ENCODE data around the gene RHOF.

The RHOF gene

DNA sequence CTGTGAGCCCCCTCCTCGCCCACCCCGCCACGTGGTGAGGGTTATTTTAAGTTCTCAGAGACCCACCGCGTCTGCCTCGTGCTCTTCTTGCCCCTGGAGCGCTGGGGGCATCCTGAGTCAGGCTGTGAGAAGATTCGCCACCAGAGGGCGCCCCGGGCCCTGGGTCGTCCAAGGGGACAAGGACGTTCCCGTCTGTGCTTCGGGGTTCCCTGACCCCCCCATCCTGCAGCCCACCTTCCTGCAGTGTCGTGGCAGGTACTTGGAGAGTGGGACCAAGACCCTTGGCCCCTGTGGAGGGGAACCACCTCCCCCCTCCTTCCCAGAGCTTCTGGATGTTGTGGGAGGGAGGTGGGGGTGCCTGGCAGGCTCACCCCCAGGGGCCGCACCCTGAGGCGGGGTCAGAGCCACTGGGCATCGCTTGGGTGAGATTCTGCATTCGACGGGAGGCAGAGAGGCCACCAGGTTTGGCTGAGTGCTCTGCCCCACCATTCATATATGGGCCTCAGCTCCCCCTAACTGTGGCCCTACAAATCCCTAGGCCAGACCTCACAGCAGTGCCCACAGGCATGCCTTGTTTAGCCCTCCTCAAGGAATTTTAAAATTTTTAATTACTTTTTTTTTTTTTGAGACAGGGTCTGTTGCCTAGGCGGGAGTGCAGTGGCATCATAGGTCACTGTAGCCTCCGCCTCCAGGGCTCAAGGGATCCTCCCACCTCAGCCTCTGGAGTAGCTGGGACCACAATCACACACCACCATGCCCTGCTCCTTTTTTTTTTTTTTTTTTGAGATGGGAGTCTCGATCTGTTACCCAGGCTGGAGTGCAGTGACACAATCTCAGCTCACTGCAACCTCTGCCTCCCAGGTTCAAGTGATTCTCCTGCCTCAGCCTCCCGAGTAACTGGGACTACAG lies 17.0 kb downstream of the RHOF start:
- Histone ChIP-seq H3K9me3 (ENCODE audit: low read length) (no peaks in the 10 kb centered on the region), H3K79me2 (ENCODE audit: insufficient read depth, low read length) (no peaks in the 10 kb centered on the region), H3K36me3 (ENCODE audit: insufficient read depth, low read length) (peaks cover 21% of the 10 kb centered on the region; the same call in 1 of the 2 replicates), H3K4me3 (ENCODE audit: low read depth, low read length, poor library complexity, severe bottlenecking) (no peak overlapping the region), H3K27ac (ENCODE audit: low read depth, low read length, poor library complexity, severe bottlenecking) (peak overlapping the region; percentile 12), H3K4me2 (ENCODE audit: low read length) (peak overlapping the region; percentile 35; the same call in 1 of the 2 replicates), H3K27me3 (ENCODE audit: insufficient read depth, low read length) (no peaks in the 10 kb centered on the region), H3K9me2 (ENCODE audit: low read depth, low read length) (no peaks in the 10 kb centered on the region), H3K9ac (ENCODE audit: low read length) (peak overlapping the region; percentile 42; the same call in 1 of the 2 replicates), H3K4me1 (ENCODE audit: insufficient read depth, low read length, severe bottlenecking) (peaks cover 23% of the 10 kb centered on the region), H4K20me1 (ENCODE audit: insufficient read depth, low read length) (no peaks in the 10 kb centered on the region), H3F3A (ENCODE audit: insufficient read depth, low read length) (no peaks in the 10 kb centered on the region), H2AFZ (ENCODE audit: low read length) (no peak overlapping the region)
- TF ChIP-seq CTCF (IDR thresholded peaks at IDR 0.05; ENCODE audit: low read length) (peak; percentile 92), EZH2 (IDR thresholded peaks at IDR 0.05; ENCODE audit: borderline replicate concordance, low read length) (no peak)

GRCh38 chr12:121775501-121775900 lies 18.0 kb downstream of the RHOF start:
- Histone ChIP-seq H4K20me1 (ENCODE audit: insufficient read depth, low read length) (no peaks in the 10 kb centered on the region), H3K9me3 (ENCODE audit: low read length) (no peaks in the 10 kb centered on the region), H3K9me2 (ENCODE audit: low read depth, low read length) (no peaks in the 10 kb centered on the region), H3K4me2 (ENCODE audit: low read length) (peak overlapping the region; percentile 35; the same call in 1 of the 2 replicates), H3K9ac (ENCODE audit: low read length) (peak overlapping the region; percentile 42; the same call in 1 of the 2 replicates), H3K36me3 (ENCODE audit: insufficient read depth, low read length) (peaks cover 15% of the 10 kb centered on the region; the same call in 1 of the 2 replicates), H3K27me3 (ENCODE audit: insufficient read depth, low read length) (no peaks in the 10 kb centered on the region), H2AFZ (ENCODE audit: low read length) (no peak overlapping the region), H3K27ac (ENCODE audit: low read depth, low read length, poor library complexity, severe bottlenecking) (peak overlapping the region; percentile 12), H3K79me2 (ENCODE audit: insufficient read depth, low read length) (no peaks in the 10 kb centered on the region), H3F3A (ENCODE audit: insufficient read depth, low read length) (no peaks in the 10 kb centered on the region), H3K4me1 (ENCODE audit: insufficient read depth, low read length, severe bottlenecking) (peaks cover 22% of the 10 kb centered on the region), H3K4me3 (ENCODE audit: low read depth, low read length, poor library complexity, severe bottlenecking) (no peak overlapping the region)
- TF ChIP-seq CTCF (IDR thresholded peaks at IDR 0.05; ENCODE audit: low read length) = no peak
- TF ChIP-seq EZH2 (IDR thresholded peaks at IDR 0.05; ENCODE audit: borderline replicate concordance, low read length) = no peak

DNA sequence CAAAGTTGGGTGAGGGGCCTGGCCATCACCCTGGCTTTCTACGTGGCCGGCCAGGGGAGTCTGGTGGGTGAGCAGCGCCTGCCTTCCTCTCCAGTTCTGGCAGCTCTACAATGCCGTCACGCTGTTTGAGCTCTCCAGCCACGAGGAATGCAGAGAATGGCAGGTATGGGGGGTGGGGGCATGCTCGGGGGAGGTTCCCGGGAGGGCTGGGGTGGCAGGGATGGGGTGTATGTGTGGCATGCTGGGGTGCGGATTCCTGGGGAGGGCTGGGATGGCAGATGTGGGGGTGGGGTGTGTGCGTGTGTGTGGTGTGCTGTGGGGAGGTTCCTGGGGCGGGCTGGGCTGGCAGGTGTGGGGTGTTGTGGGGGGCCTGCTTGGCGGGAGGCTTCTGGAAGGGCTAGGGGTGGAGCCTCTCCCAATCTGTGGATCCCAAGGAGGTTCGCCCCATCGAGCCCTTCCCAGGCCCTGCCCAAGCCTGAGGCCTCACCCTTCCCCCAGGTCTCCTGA lies 18.5 kb downstream of the RHOF start:
- Histone ChIP-seq H3K27ac (ENCODE audit: low read depth, low read length, poor library complexity, severe bottlenecking) (peak overlapping the region; percentile 12), H3K36me3 (ENCODE audit: insufficient read depth, low read length) (peaks cover 10% of the 10 kb centered on the region; the same call in 1 of the 2 replicates), H3K4me3 (ENCODE audit: low read depth, low read length, poor library complexity, severe bottlenecking) (no peak overlapping the region), H3K9me3 (ENCODE audit: low read length) (no peaks in the 10 kb centered on the region), H3K27me3 (ENCODE audit: insufficient read depth, low read length) (no peaks in the 10 kb centered on the region), H3K79me2 (ENCODE audit: insufficient read depth, low read length) (no peaks in the 10 kb centered on the region), H2AFZ (ENCODE audit: low read length) (no peak overlapping the region), H3K9ac (ENCODE audit: low read length) (peak overlapping the region; percentile 42; the same call in 1 of the 2 replicates), H3K4me2 (ENCODE audit: low read length) (no peak overlapping the region; the same call in 1 of the 2 replicates), H4K20me1 (ENCODE audit: insufficient read depth, low read length) (no peaks in the 10 kb centered on the region), H3F3A (ENCODE audit: insufficient read depth, low read length) (no peaks in the 10 kb centered on the region), H3K9me2 (ENCODE audit: low read depth, low read length) (no peaks in the 10 kb centered on the region), H3K4me1 (ENCODE audit: insufficient read depth, low read length, severe bottlenecking) (peaks cover 22% of the 10 kb centered on the region)
- TF ChIP-seq EZH2 (IDR thresholded peaks at IDR 0.05; ENCODE audit: borderline replicate concordance, low read length) (no peak), CTCF (IDR thresholded peaks at IDR 0.05; ENCODE audit: low read length) (no peak)

Data from OCI-LY1 (cell line).